Neuronal stem cell (in vitro differentiated cells): ENCODE results near the gene ANKEF1.

Experiments
- DNase-seq: peaks from one replicate; pipeline ENCODE4 v3.0.0-alpha.2; 2013; ENCODE audit warnings: low spot score
- H2AFZ ChIP-seq: one replicate; pipeline ENCODE4 v1.6.1; 2013; ENCODE audit warnings: mild to moderate bottlenecking, low read length, inconsistent platforms
- H2AK5ac ChIP-seq: 2 replicates; pipeline ENCODE4 v1.6.1; 2013; ENCODE audit warnings: low read depth, mild to moderate bottlenecking, inconsistent platforms, low read length, moderate library complexity, mixed read lengths
- H2BK120ac ChIP-seq: 2 replicates; pipeline ENCODE4 v1.6.1; 2013; ENCODE audit warnings: low read depth, mild to moderate bottlenecking, inconsistent platforms, low read length, moderate library complexity, mixed read lengths
- H2BK12ac ChIP-seq: one replicate; pipeline ENCODE4 v1.6.1; 2013; ENCODE audit warnings: low read length, inconsistent platforms
- H2BK15ac ChIP-seq: 2 replicates; pipeline ENCODE4 v1.6.1; 2013; ENCODE audit warnings: mild to moderate bottlenecking, low read length, inconsistent platforms, mixed read lengths
- H2BK5ac ChIP-seq: one replicate; pipeline ENCODE4 v1.6.1; 2013; ENCODE audit warnings: inconsistent platforms, mild to moderate bottlenecking, low read length, moderate library complexity
- H3K14ac ChIP-seq: one replicate; pipeline ENCODE4 v1.6.1; 2013; ENCODE audit warnings: low read length, inconsistent platforms
- H3K18ac ChIP-seq: 2 replicates; pipeline ENCODE4 v1.6.1; 2013; ENCODE audit warnings: low read length, inconsistent platforms
- H3K23ac ChIP-seq: 2 replicates; pipeline ENCODE4 v1.6.1; 2013; ENCODE audit warnings: low read depth, mild to moderate bottlenecking, mixed read lengths, low read length, inconsistent platforms; ENCODE audit not compliant: poor library complexity
- H3K27ac ChIP-seq: replicated peaks from 3 replicates; pipeline ENCODE4 v1.5.1; 2013; ENCODE audit warnings: low read length, inconsistent platforms
- H3K27me3 ChIP-seq, 3 experiments: 2 replicates each; pipeline ENCODE4 v1.6.1; 2013; ENCODE audit warnings: low read length in 3 of 3, mild to moderate bottlenecking in 2 of 3, inconsistent platforms in 1 of 3, low read depth in 1 of 3, mixed read lengths in 1 of 3, moderate library complexity in 1 of 3; ENCODE audit not compliant: control insufficient read depth in 3 of 3, insufficient read depth in 3 of 3
- H3K36me3 ChIP-seq, 2 donors: replicated peaks in 1 of 2; 2 replicates each; pipeline ENCODE4 v1.6.1; 2013; ENCODE audit warnings: low read length in 2 of 2; ENCODE audit not compliant: control insufficient read depth in 2 of 2, insufficient read depth in 2 of 2
- H3K4ac ChIP-seq: 2 replicates; pipeline ENCODE4 v1.6.1; 2013; ENCODE audit warnings: inconsistent platforms, mild to moderate bottlenecking, low read length, moderate library complexity
- H3K4me1 ChIP-seq, 2 donors: 1 replicate in 1 of 2; 2 replicates in 1 of 2; pipeline ENCODE4 v1.6.1; 2013; ENCODE audit warnings: low read length in 2 of 2, low read depth in 1 of 2; ENCODE audit not compliant: control insufficient read depth in 2 of 2, insufficient read depth in 1 of 2
- H3K4me2 ChIP-seq: one replicate; pipeline ENCODE4 v1.6.1; 2013; ENCODE audit warnings: mild to moderate bottlenecking, low read length, inconsistent platforms; ENCODE audit not compliant: insufficient read depth, poor library complexity, severe bottlenecking
- H3K4me3 ChIP-seq, 2 donors: 2 replicates each; pipeline ENCODE4 v1.5.1; 2013; ENCODE audit warnings: low read length in 2 of 2, mild to moderate bottlenecking in 2 of 2, inconsistent platforms in 1 of 2, moderate library complexity in 1 of 2
- H3K79me1 ChIP-seq: one replicate; pipeline ENCODE4 v1.6.1; 2013; ENCODE audit warnings: low read depth, mild to moderate bottlenecking, inconsistent platforms, low read length, moderate library complexity
- H3K9ac ChIP-seq: one replicate; pipeline ENCODE4 v1.6.1; 2013; ENCODE audit warnings: mild to moderate bottlenecking, low read depth, low read length, inconsistent platforms; ENCODE audit not compliant: poor library complexity
- H3K9me3 ChIP-seq, 2 donors: replicated peaks in 1 of 2; 2 replicates each; pipeline versions ENCODE3 to v1.6.1; 2013; ENCODE audit warnings: low read length in 2 of 2, mild to moderate bottlenecking in 2 of 2, inconsistent platforms in 1 of 2, low read depth in 1 of 2, mixed read lengths in 1 of 2, moderate library complexity in 1 of 2; ENCODE audit not compliant: control insufficient read depth in 2 of 2, insufficient read depth in 1 of 2
- H4K8ac ChIP-seq: one replicate; pipeline ENCODE4 v1.6.1; 2013; ENCODE audit warnings: low read depth, mild to moderate bottlenecking, inconsistent platforms, low read length, moderate library complexity
- H4K91ac ChIP-seq: one replicate; pipeline ENCODE4 v1.6.1; 2013; ENCODE audit warnings: low read length, low read depth, mild to moderate bottlenecking, inconsistent platforms; ENCODE audit not compliant: poor library complexity
- WGBS, 2 donors: extraction: QIAGEN DNeasy Blood & Tissue Kit; methylation state at CpG; one replicate each; pipeline ENCODE4 v1.1.7; 2013; ENCODE audit warnings: missing lambda C conversion rate in 2 of 2, mixed read lengths in 1 of 2; ENCODE audit not compliant: insufficient read length in 2 of 2, insufficient replicate concordance in 1 of 2; ENCODE audit errors: extremely low coverage in 2 of 2; 5-methylcytosine and 5-hydroxymethylcytosine counted together

ANKEF1 gene

DNA sequence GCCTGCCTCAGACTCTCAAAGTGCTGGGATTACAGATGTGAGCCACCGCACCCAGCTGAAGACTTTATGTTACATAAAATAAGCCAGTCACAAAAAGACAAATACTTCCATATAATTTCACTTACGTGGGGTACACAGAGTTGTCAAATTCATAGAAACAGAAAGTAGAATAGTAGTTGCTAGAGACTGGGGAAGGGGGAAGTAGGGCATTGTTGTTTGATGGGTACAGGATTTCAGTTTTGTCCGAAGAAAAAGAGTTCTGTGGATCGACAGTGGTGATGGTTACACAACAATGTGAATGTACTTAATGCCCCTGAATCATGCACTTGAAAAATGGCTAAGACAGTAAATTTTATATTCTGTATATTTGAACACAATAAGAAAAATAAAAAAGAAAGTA, 41.6 kb upstream of the ANKEF1 start:
- H3K9me3 ChIP-seq = peaks cover 0 to 3% of the 10 kb centered on the region in 2 donors
- no CpG with 5 or more reads among the region's 4 CpGs for WGBS, 2 donors
- H4K91ac ChIP-seq = no peak overlapping the region
- no peaks in the 10 kb centered on the region for H3K36me3 ChIP-seq
- H3K4me2 ChIP-seq = no peak overlapping the region
- H3K27ac ChIP-seq = no peak overlapping the region
- no peak overlapping the region for H2AFZ ChIP-seq
- no peak overlapping the region for H2BK120ac ChIP-seq
- no peak overlapping the region for H3K4me3 ChIP-seq
- no peak overlapping the region for H2BK12ac ChIP-seq
- H3K9ac ChIP-seq = no peak overlapping the region
- no peak overlapping the region for H2BK15ac ChIP-seq
- H3K23ac ChIP-seq = no peak overlapping the region
- H3K18ac ChIP-seq = no peak overlapping the region
- no peak overlapping the region for H3K14ac ChIP-seq
- no peak overlapping the region for H2BK5ac ChIP-seq
- H3K4ac ChIP-seq = no peak overlapping the region
- no peaks in the 10 kb centered on the region for H3K79me1 ChIP-seq
- no peak overlapping the region for H2AK5ac ChIP-seq
- H3K27me3 ChIP-seq = no peaks in the 10 kb centered on the region
- no peaks in the 10 kb centered on the region for H3K4me1 ChIP-seq
- H4K8ac ChIP-seq = no peak overlapping the region
- no peak for DNase-seq

- Histone ChIP-seq H3K79me1 (no peaks in the 10 kb centered on the region), H2BK15ac (no peak overlapping the region), H3K36me3 (no peaks in the 10 kb centered on the region), H2BK120ac (no peak overlapping the region), H2BK5ac (no peak overlapping the region), H3K4me1 (no peaks in the 10 kb centered on the region), H4K8ac (no peak overlapping the region), H3K27me3 (no peaks in the 10 kb centered on the region), H3K23ac (no peak overlapping the region), H3K14ac (no peak overlapping the region), H3K4me3 (no peak overlapping the region), H3K18ac (no peak overlapping the region), H3K4ac (no peak overlapping the region), H3K27ac (no peak overlapping the region), H2AFZ (no peak overlapping the region), H2AK5ac (no peak overlapping the region), H3K4me2 (no peak overlapping the region), H3K9ac (no peak overlapping the region), H4K91ac (no peak overlapping the region), H3K9me3 (peaks cover 0 to 3% of the 10 kb centered on the region in 2 donors), H2BK12ac (no peak overlapping the region)
- DNase-seq = no peak
Observed at GRCh38 chr20:9994676-9995075, 40.1 kb upstream of the ANKEF1 start.

DNA sequence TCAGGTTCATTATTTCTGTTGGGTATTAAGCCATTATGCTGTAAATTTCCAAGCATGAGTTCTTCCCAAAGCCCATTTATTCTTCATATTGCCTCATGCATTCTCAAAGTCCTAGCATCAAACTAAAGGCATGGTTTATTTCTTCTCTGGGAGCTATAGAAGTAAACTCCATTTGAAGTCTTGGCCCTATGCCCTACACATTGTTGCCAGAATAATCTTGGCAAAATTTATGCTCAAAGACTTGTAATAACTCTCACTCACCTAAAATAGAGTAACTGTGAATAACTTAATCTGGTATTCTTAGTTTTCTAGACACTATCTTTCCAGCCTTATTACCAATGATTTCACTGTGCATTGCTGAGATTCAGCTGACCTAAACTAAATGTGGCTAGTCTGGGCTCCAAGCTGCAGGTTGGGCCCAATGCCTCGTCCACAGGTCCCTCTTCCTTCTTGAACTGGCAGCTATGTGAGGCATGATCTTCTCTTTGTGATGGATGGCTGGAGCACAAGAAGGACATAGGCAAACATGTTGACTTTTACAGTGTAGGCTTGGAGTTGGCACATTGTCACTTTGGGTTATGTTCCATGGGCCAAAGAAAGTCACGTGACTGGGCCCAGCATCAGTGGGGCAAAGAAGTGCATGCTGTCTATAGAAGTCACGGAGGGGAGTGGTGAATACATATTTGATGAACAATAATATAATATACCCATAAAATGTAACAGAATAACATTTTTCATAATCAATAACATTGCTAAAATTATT, 39.1 kb upstream of the ANKEF1 start:
- no peak overlapping the region for H3K23ac ChIP-seq
- WGBS, 2 donors = no CpG with 5 or more reads among the region's 3 CpGs

DNA sequence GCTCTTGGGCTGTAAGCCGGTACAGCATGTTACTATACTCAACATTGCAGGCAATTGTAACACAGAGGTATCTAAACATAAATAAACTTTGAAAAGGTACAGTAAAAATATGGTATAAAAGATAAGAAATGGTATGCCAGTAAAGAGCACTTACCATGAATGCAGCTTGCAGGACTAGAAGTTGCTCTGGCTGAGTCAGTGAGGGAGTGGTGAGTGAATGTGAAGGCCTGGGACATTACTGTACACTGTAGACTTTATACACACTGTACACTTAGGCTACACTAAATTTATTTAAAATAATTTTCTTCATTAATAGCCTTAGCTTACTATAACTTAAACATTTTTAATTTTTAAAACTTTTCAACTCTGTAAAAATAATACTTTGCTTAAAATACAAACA, 37.8 kb upstream of the ANKEF1 start:
- Histone ChIP-seq H3K9ac (no peak overlapping the region), H2AFZ (no peak overlapping the region), H4K91ac (no peak overlapping the region), H2BK5ac (no peak overlapping the region), H3K9me3 (peaks cover 0 to 3% of the 10 kb centered on the region in 2 donors), H3K4ac (no peak overlapping the region), H3K4me2 (no peak overlapping the region), H3K79me1 (no peaks in the 10 kb centered on the region), H3K4me1 (no peaks in the 10 kb centered on the region), H2AK5ac (no peak overlapping the region), H4K8ac (no peak overlapping the region), H3K23ac (no peak overlapping the region), H3K36me3 (no peaks in the 10 kb centered on the region), H2BK15ac (no peak overlapping the region), H3K27me3 (no peaks in the 10 kb centered on the region), H2BK12ac (no peak overlapping the region), H3K18ac (no peak overlapping the region), H3K14ac (no peak overlapping the region), H3K27ac (no peak overlapping the region), H2BK120ac (no peak overlapping the region), H3K4me3 (no peak overlapping the region)
- DNase-seq = no peak
- WGBS, 2 donors = no CpG with 5 or more reads among the region's 1 CpG

More for the DNA sequence above, 39.1 kb upstream of the ANKEF1 start:
- Histone ChIP-seq H3K9ac (no peak overlapping the region), H3K4me2 (no peak overlapping the region), H3K9me3 (peaks cover 0 to 3% of the 10 kb centered on the region in 2 donors), H2BK15ac (no peak overlapping the region), H4K8ac (no peak overlapping the region), H4K91ac (no peak overlapping the region), H3K4ac (no peak overlapping the region), H3K79me1 (no peaks in the 10 kb centered on the region), H3K36me3 (no peaks in the 10 kb centered on the region), H3K18ac (peak overlapping the region; percentile 67), H2BK12ac (no peak overlapping the region), H2BK5ac (no peak overlapping the region), H3K14ac (no peak overlapping the region), H2BK120ac (peak overlapping the region; percentile 82), H3K4me1 (no peaks in the 10 kb centered on the region), H3K27me3 (no peaks in the 10 kb centered on the region), H2AFZ (no peak overlapping the region), H3K4me3 (no peak overlapping the region), H3K27ac (no peak overlapping the region), H2AK5ac (no peak overlapping the region)
- DNase-seq = no peak
